Measurements from ENCODE around the gene CYP4F3. TPM values are rescaled to one million over a fixed set of nuclear protein-coding genes. Genes with fewer than 3 reads are reported as not detected.
"Not testable (repeated sequence)": the region's sequence is repeated elsewhere in the genome, so short reads cannot be mapped to it uniquely, and the experiment has no call there.

The CYP4F3 gene, protein sequence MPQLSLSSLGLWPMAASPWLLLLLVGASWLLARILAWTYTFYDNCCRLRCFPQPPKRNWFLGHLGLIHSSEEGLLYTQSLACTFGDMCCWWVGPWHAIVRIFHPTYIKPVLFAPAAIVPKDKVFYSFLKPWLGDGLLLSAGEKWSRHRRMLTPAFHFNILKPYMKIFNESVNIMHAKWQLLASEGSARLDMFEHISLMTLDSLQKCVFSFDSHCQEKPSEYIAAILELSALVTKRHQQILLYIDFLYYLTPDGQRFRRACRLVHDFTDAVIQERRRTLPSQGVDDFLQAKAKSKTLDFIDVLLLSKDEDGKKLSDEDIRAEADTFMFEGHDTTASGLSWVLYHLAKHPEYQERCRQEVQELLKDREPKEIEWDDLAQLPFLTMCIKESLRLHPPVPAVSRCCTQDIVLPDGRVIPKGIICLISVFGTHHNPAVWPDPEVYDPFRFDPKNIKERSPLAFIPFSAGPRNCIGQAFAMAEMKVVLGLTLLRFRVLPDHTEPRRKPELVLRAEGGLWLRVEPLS
- 0.11 TPM in 1 of 2 replicates, not detected in the other for polyA plus RNA-seq (2011; rRNA removed)
- polyA minus RNA-seq (2011; rRNA and poly(A)+ RNA removed): not detected in 2 replicates

- no peak within 1 kb of the TSS for H3K4me3 ChIP-seq (ENCODE audit: low read depth, low read length)
- ChIA-PET POLR2A (no interaction called here), CTCF (interaction anchor here (0.6 kb wide), 1 partner anchor 454 kb away, joined by 3 read pairs; no protein-coding TSS in a partner anchor)
- no peaks in the 10 kb centered on the region for H3K27me3 ChIP-seq (ENCODE audit: control insufficient read depth, insufficient read depth, low read length)
- peaks cover 13% of the 10 kb centered on the region for H3K9me3 ChIP-seq (ENCODE audit: control insufficient read depth, insufficient read depth, low read length)
- no peak for DNase-seq (ENCODE audit: low read depth, low spot score)
- TF ChIP-seq CTCF (IDR thresholded peaks at IDR 0.05; ENCODE audit: low read depth, low read length): no peak
- H3K27ac ChIP-seq (ENCODE audit: low read depth, low read length): no peak within 1 kb of the TSS
Measured at GRCh38 chr19:15640294-15640903, at the start of gene CYP4F3. CYP4F3 (plus strand) TSS chr19:15640897; CDS start chr19:15641416, 519 bp downstream.

- Histone ChIP-seq H3K9me3 (ENCODE audit: control insufficient read depth, insufficient read depth, low read length) (no peaks in the 10 kb centered on the region), H3K27ac (ENCODE audit: low read depth, low read length) (no peak overlapping the region), H3K4me3 (ENCODE audit: low read depth, low read length) (no peak overlapping the region), H3K27me3 (ENCODE audit: control insufficient read depth, insufficient read depth, low read length) (no peaks in the 10 kb centered on the region)
- no peak for TF ChIP-seq CTCF (IDR thresholded peaks at IDR 0.05; ENCODE audit: low read depth, low read length)
- ChIA-PET CTCF (no interaction called here), POLR2A (no interaction called here)
- DNase-seq (ENCODE audit: low read depth, low spot score): no peak
Measured at GRCh38 chr19:15591796-15592195, 48.9 kb upstream of the CYP4F3 start.

DNA sequence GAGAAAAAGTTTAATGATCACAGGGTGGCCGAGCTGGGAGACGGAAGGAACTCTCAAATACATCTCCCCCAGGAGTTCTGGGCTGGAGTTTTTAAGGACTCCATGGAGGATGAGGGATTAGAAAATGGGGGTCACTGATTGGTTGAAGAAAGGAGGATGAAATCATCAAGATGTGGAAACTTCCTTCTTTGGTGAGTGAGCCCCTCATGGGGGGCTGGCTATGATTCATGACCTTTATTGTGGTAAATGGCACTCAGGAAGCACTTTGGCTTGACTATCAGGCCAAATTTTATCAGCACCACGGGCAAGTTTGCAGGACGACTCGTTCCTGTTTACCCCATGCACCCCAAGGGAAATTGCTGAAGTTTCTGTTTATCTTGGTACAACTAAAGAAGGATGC, 48.2 kb upstream of the CYP4F3 start:
- H3K27me3 ChIP-seq (ENCODE audit: control insufficient read depth, insufficient read depth, low read length); DNase-seq (ENCODE audit: low read depth, low spot score); H3K27ac ChIP-seq (ENCODE audit: low read depth, low read length); H3K9me3 ChIP-seq (ENCODE audit: control insufficient read depth, insufficient read depth, low read length); POLR2A ChIA-PET; CTCF ChIA-PET; H3K4me3 ChIP-seq (ENCODE audit: low read depth, low read length): not testable (repeated sequence)

GRCh38 chr19:15593766-15594165, 46.9 kb upstream of the CYP4F3 start:
- H3K27ac ChIP-seq (ENCODE audit: low read depth, low read length); DNase-seq (ENCODE audit: low read depth, low spot score); H3K9me3 ChIP-seq (ENCODE audit: control insufficient read depth, insufficient read depth, low read length); H3K27me3 ChIP-seq (ENCODE audit: control insufficient read depth, insufficient read depth, low read length); H3K4me3 ChIP-seq (ENCODE audit: low read depth, low read length); CTCF ChIA-PET; POLR2A ChIA-PET: not testable (repeated sequence)

DNA sequence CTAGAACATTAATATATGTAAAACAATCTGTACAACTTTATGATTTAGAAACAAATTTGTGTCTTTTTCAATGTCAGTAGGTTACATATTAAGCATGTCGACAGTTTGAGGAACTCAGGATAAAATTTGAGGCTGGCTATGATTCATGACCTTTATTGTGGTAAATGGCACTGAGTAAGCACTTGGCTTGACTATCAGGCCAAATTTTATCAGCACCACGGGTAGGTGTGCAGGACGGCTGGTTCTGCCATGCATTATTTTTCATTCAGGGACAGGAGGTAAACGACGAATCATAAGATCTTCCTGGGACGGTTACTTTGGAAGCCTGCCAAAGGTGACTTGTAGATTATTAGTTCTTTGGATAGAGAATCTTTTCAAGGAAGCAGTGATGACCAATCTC, 45.6 kb upstream of the CYP4F3 start:
- TF ChIP-seq CTCF (IDR thresholded peaks at IDR 0.05; ENCODE audit: low read depth, low read length): no peak
- DNase-seq (ENCODE audit: low read depth, low spot score): no peak
- ChIA-PET CTCF (no interaction called here), POLR2A (no interaction called here)
- Histone ChIP-seq H3K27ac (ENCODE audit: low read depth, low read length) (no peak overlapping the region), H3K4me3 (ENCODE audit: low read depth, low read length) (no peak overlapping the region), H3K27me3 (ENCODE audit: control insufficient read depth, insufficient read depth, low read length) (no peaks in the 10 kb centered on the region), H3K9me3 (ENCODE audit: control insufficient read depth, insufficient read depth, low read length) (no peaks in the 10 kb centered on the region)

DNA sequence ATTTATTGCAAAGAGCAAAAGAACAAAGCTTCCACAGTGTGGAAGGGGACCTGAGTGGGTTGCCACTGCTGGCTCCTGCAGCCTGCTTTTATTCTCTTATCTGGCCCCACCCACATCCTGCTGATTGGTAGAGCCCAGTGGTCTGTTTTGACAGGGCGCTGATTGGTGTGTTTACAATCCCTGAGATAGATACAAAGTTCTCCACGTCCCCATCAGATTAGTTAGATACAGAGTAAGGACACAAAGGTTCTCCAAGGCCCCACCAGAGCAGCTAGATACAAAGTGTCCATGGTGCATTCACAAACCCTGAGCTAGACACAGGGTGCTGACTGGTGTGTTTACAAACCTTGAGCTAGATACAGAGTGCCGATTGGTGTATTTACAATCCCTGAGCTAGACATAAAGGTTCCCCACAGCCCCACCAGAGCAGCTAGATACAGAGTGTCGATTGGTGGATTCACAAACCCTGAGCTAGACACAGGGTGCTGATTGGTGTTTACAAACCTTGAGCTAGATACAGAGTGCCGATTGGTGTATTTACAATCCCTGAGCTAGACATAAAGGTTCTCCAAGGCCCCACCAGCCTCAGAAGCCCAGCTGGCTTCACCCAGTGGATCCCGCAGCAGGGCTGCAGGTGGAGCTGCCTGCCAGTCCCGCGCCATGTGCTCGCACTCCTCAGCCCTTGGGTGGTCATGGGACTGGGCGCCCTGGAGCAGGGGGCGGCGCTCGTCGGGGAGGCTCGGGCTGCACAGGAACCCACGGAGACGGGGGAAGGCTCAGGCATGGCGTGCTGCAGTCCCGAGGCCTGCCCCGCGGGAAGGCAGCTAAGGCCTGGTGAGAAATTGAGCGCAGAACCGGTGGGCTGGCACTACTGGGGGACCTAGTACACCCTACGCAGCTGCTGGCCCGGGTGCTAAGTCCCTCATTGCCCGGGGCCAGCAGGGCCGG, 32.4 kb upstream of the CYP4F3 start:
- H3K9me3 ChIP-seq (ENCODE audit: control insufficient read depth, insufficient read depth, low read length); DNase-seq (ENCODE audit: low read depth, low spot score); H3K4me3 ChIP-seq (ENCODE audit: low read depth, low read length); H3K27ac ChIP-seq (ENCODE audit: low read depth, low read length); H3K27me3 ChIP-seq (ENCODE audit: control insufficient read depth, insufficient read depth, low read length); POLR2A ChIA-PET; CTCF ChIA-PET: not testable (repeated sequence)
